ENCODE results near the gene TBL1Y. TPM values are rescaled to one million over a fixed set of nuclear protein-coding genes. Genes with fewer than 3 reads are reported as not detected.

Gene TBL1Y
- not detected in 2 replicates for total RNA-seq

GRCh38 chrY:6910372-6911252 is at the start of gene TBL1Y:
TSS of gene TBL1Y (plus strand) at chrY:6910697. CDS start at chrY:7025085, 114,388 bp downstream.

GRCh38 chrY:6911253-6911881 is 870 bp downstream of the TBL1Y start, which contains the start of gene AMELY:
TSS of gene AMELY (minus strand) at chrY:6911752. CDS start at chrY:6872608, 39,144 bp downstream.

Other genes with a start within 250 kb of the TBL1Y start
- not detected in 2 replicates for gene AMELY, start 1.1 kb downstream of the TBL1Y start, total RNA-seq